CD4-positive, alpha-beta T cell (primary cell): ENCODE measurements around the gene TNIK. TPM values are rescaled to one million over a fixed set of nuclear protein-coding genes. Genes with fewer than 3 reads are reported as not detected.

ENCODE experiments used
- ATAC-seq: fragments of 200-7000 bp; cut with Tn5 transposase; one replicate; pipeline ENCODE4 v1.10.0; 2022; ENCODE audit warnings: mild to moderate bottlenecking; ENCODE audit not compliant: poor library complexity
- CTCF ChIA-PET: fragments of 350-600 bp; sonication (Branson Sonifier 250); formaldehyde crosslinking; loops from one replicate; lab custom pipeline; 2021; ENCODE audit warnings: antibody characterized with exemption, inconsistent platforms; lab: Charles Lee
- POLR2A ChIA-PET: fragments of 350-600 bp; sonication (Branson Sonifier 250); formaldehyde crosslinking; loops from one replicate; lab custom pipeline; 2021; ENCODE audit warnings: antibody characterized with exemption, inconsistent platforms; lab: Charles Lee
- DNase-seq, 14 experiments: peaks; one replicate each; pipeline ENCODE4 v3.0.0-alpha.2; 2013 to 2020; ENCODE audit warnings: mixed read lengths in 2 of 14
- H3K27ac ChIP-seq, 2 donors: one replicate each; pipeline versions ENCODE4 v1.5.1 to v1.7.0; 2013; ENCODE audit warnings: low read length in 2 of 2, low read depth in 1 of 2, mild to moderate bottlenecking in 1 of 2
- H3K27me3 ChIP-seq, 2 experiments: 1 replicate in 1 of 2; 2 replicates in 1 of 2; pipeline versions ENCODE4 v1.6.1 to v1.7.0; 2013; ENCODE audit warnings: low read length in 2 of 2, control low read depth in 1 of 2, mild to moderate bottlenecking in 1 of 2, moderate library complexity in 1 of 2; ENCODE audit not compliant: insufficient read depth in 2 of 2, control insufficient read depth in 1 of 2
- H3K36me3 ChIP-seq: one replicate; pipeline ENCODE4 v1.6.1; 2013; ENCODE audit warnings: low read length, control low read depth; ENCODE audit not compliant: insufficient read depth
- H3K4me1 ChIP-seq: one replicate; pipeline ENCODE4 v1.6.1; 2013; ENCODE audit warnings: low read length, control low read depth; ENCODE audit not compliant: insufficient read depth
- H3K4me3 ChIP-seq: one replicate; pipeline ENCODE4 v1.5.1; 2013; ENCODE audit warnings: mild to moderate bottlenecking, low read length, moderate library complexity
- H3K9me3 ChIP-seq, 2 experiments: 1 replicate in 1 of 2; 2 replicates in 1 of 2; pipeline versions ENCODE4 v1.6.1 to v1.7.0; 2013; ENCODE audit warnings: low read length in 2 of 2, mild to moderate bottlenecking in 2 of 2, control low read depth in 1 of 2, moderate library complexity in 1 of 2; ENCODE audit not compliant: control insufficient read depth in 1 of 2, insufficient read depth in 1 of 2
- H3K27ac Mint-ChIP-seq: one replicate; pipeline ENCODE4 v1.8.0; 2020; ENCODE audit warnings: mixed read lengths
- H3K27me3 Mint-ChIP-seq: one replicate; pipeline ENCODE4 v1.8.0; 2021; ENCODE audit warnings: mixed read lengths
- H3K36me3 Mint-ChIP-seq: one replicate; pipeline ENCODE4 v1.8.0; 2021; ENCODE audit warnings: low read depth, mixed read lengths
- H3K4me1 Mint-ChIP-seq: one replicate; pipeline ENCODE4 v1.8.0; 2021; ENCODE audit warnings: low read depth, mixed read lengths
- H3K4me3 Mint-ChIP-seq: one replicate; pipeline ENCODE4 v1.8.0; 2020; ENCODE audit warnings: mild to moderate bottlenecking, mixed read lengths
- H3K9me3 Mint-ChIP-seq: one replicate; pipeline ENCODE4 v1.8.0; 2020; ENCODE audit warnings: mixed read lengths
- CTCF ChIP-seq: fragments of 200-600 bp; IDR thresholded peaks from one replicate; pipeline ENCODE4 v1.8.0; 2022; ENCODE audit warnings: antibody characterized with exemption, mild to moderate bottlenecking
- intact Hi-C, 2 experiments: fragments of 100-400 bp; cut with DNase I in 1 of 2; cut with micrococcal nuclease in 1 of 2; formaldehyde crosslinking; loops; one replicate each; pipeline versions ENCODE4 v1.15.1 to v1.9.0; 2023 to 2025; cut with DNase I, micrococcal nuclease
- total RNA-seq, 174 experiments: library from RNA in 2 of 174; stranded (reverse) in 2 of 174; gene quantifications; one replicate each; pipeline ENCODE4 v1.2.3 and lab custom pipeline; 2021 to 2026

The TNIK gene
- total RNA-seq, 2 experiments from 2014 or later, result 71.0 to 78.3 TPM

GRCh38 chr3:171059978-171060377 lies 400.2 kb downstream of the TNIK start:
- Mint-ChIP-seq H3K27me3 (no peaks in the 10 kb centered on the region), H3K4me3 (no peak overlapping the region), H3K9me3 (no peaks in the 10 kb centered on the region), H3K4me1 (no peaks in the 10 kb centered on the region), H3K27ac (no peak overlapping the region), H3K36me3 (peaks cover 38% of the 10 kb centered on the region)
- no peak for TF ChIP-seq CTCF
- H3K9me3 ChIP-seq, result no peaks in the 10 kb centered on the region
- DNase-seq (no peak), ATAC-seq (no peak)
- H3K4me3 ChIP-seq, result no peak overlapping the region
- no peaks in the 10 kb centered on the region for H3K4me1 ChIP-seq
- CTCF ChIA-PET, result no interaction called here
- intact Hi-C loops, result no loop called here
- POLR2A ChIA-PET, result no interaction called here
- no peaks in the 10 kb centered on the region for H3K27me3 ChIP-seq
- H3K27ac ChIP-seq, result no peak overlapping the region
- peaks cover 15% of the 10 kb centered on the region for H3K36me3 ChIP-seq

GRCh38 chr3:171058873-171059603 lies 401.2 kb downstream of the TNIK start:
- Histone ChIP-seq H3K27me3 (no peaks in the 10 kb centered on the region), H3K4me1 (no peaks in the 10 kb centered on the region), H3K9me3 (no peaks in the 10 kb centered on the region), H3K4me3 (no peak overlapping the region), H3K36me3 (peaks cover 10% of the 10 kb centered on the region), H3K27ac (no peak overlapping the region)
- Mint-ChIP-seq H3K36me3 (peaks cover 28% of the 10 kb centered on the region), H3K4me1 (no peaks in the 10 kb centered on the region), H3K27me3 (no peaks in the 10 kb centered on the region), H3K27ac (no peak overlapping the region), H3K9me3 (no peaks in the 10 kb centered on the region), H3K4me3 (no peak overlapping the region)
- DNase-seq (no peak), ATAC-seq (no peak)
- ChIA-PET CTCF (no interaction called here), POLR2A (no interaction called here)
- TF ChIP-seq CTCF, result no peak
- intact Hi-C loops, result no loop called here

GRCh38 chr3:171058058-171058457 lies 402.1 kb downstream of the TNIK start:
- ATAC-seq, result no peak
- no peak for TF ChIP-seq CTCF
- no peaks in the 10 kb centered on the region for H3K36me3 ChIP-seq
- ChIA-PET POLR2A (no interaction called here), CTCF (no interaction called here)
- H3K4me3 ChIP-seq, result no peak overlapping the region
- H3K9me3 Mint-ChIP-seq, result peaks cover 3% of the 10 kb centered on the region
- no peak overlapping the region for H3K27ac ChIP-seq
- H3K4me3 Mint-ChIP-seq, result no peak overlapping the region
- H3K4me1 Mint-ChIP-seq, result no peaks in the 10 kb centered on the region
- no peaks in the 10 kb centered on the region for H3K27me3 ChIP-seq
- H3K36me3 Mint-ChIP-seq, result peaks cover 19% of the 10 kb centered on the region
- no peaks in the 10 kb centered on the region for H3K9me3 ChIP-seq
- H3K27me3 Mint-ChIP-seq, result no peaks in the 10 kb centered on the region
- no peak for DNase-seq
- H3K4me1 ChIP-seq, result no peaks in the 10 kb centered on the region
- intact Hi-C loops, result no loop called here
- no peak overlapping the region for H3K27ac Mint-ChIP-seq
